Tibial nerve (tissue), 4 donors: ENCODE data around the gene CRHR1.

ENCODE experiments used
- CTCF ChIP-seq, 5 experiments: fragments of 200-600 bp in 3 of 5; fragments of 450-650 bp in 2 of 5; sonication (generic) in 3 of 5; IDR thresholded peaks; one replicate each; pipeline ENCODE4 v1.5.1; 2016 to 2019; ENCODE audit warnings: antibody characterized with exemption in 5 of 5, mild to moderate bottlenecking in 3 of 5, moderate library complexity in 2 of 5
- EP300 ChIP-seq, 2 donors: sonication (generic); formaldehyde crosslinking; IDR thresholded peaks; one replicate each; pipeline ENCODE4 v1.6.1; 2017; ENCODE audit warnings: antibody characterized with exemption in 2 of 2, mild to moderate bottlenecking in 1 of 2
- POLR2A ChIP-seq, 2 donors: fragments of 450-650 bp; IDR thresholded peaks; one replicate each; pipeline ENCODE4 v1.6.1; 2017; ENCODE audit warnings: antibody characterized with exemption in 2 of 2, mild to moderate bottlenecking in 2 of 2, moderate library complexity in 2 of 2

- TF ChIP-seq CTCF (IDR thresholded peaks at IDR 0.05), result no peak
- no peak for TF ChIP-seq EP300 (IDR thresholded peaks at IDR 0.05)
- no peak for TF ChIP-seq POLR2A (IDR thresholded peaks at IDR 0.05)
These were observed 16.1 kb upstream of the CRHR1 start for GRCh38 chr17:45768000-45768399.
